Coronary artery (tissue), 2 donors: ENCODE data around the gene PRKCD.

Experiments
- DNase-seq: peaks from one replicate; pipeline ENCODE4 v3.0.0-alpha.2; 2017; ENCODE audit warnings: low spot score
- H3K27ac ChIP-seq, 2 donors: fragments of 200-600 bp; sonication (generic); one replicate each; pipeline ENCODE4 v1.5.1; 2016 to 2019
- H3K4me3 ChIP-seq: fragments of 200-600 bp; sonication (generic); 2 replicates; pipeline ENCODE4 v1.5.1; 2016; ENCODE audit warnings: mild to moderate bottlenecking, moderate library complexity
- TF ChIP-seq, protein P1 (sequence below): fragments of 200-600 bp; sonication (generic); IDR thresholded peaks from one replicate; pipeline ENCODE4 v1.5.1; 2019; ENCODE audit warnings: antibody characterized with exemption

PRKCD gene

DNA sequence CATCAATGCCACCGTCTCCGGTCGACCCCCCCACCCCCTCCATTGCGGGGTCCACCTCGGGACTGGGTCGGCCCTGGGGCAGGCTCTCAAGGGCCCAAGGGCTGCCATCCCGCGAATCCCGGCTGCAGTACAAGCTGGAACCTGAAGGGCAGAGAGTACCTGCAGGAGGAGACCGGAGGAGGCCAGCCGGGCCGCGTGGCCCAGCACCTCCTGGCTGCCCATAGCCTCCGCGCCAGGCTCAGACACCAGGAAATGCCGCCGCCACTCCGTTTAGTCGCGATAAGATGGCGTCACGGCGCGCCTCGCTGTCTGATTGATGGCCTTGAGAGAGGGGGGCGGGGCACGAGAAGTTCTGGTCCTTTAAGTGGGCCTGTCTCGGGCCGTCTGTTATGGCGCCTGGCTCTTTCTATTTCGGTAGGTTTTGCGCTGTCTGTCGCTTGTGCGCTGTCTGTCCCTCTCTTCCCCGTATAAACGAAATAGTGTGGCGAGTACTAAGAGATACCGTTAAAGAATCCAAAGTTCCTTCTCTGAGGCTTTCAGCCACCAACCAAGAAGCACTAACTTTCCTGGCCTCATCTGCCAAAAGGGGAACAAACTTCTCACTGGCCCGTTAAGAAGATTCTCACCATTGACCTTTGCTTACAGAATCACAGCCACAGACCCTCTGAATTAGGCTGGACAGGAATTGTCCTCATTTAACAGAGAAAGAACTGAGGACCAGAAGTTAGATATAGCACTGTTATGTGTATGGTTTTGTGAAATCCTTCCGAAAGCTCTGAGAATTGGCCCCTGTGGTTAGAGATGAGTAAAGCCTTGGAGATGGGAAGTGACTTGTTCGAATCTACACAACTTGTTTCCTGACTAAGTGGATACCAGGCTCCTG lies 30.6 kb upstream of the PRKCD start, which contains the start of gene RFT1:
RFT1 (minus strand) TSS at position 257 of the 883 bp plus-strand sequence; CDS start at position 222, 35 bp downstream.
- TF ChIP-seq, protein P1, sequence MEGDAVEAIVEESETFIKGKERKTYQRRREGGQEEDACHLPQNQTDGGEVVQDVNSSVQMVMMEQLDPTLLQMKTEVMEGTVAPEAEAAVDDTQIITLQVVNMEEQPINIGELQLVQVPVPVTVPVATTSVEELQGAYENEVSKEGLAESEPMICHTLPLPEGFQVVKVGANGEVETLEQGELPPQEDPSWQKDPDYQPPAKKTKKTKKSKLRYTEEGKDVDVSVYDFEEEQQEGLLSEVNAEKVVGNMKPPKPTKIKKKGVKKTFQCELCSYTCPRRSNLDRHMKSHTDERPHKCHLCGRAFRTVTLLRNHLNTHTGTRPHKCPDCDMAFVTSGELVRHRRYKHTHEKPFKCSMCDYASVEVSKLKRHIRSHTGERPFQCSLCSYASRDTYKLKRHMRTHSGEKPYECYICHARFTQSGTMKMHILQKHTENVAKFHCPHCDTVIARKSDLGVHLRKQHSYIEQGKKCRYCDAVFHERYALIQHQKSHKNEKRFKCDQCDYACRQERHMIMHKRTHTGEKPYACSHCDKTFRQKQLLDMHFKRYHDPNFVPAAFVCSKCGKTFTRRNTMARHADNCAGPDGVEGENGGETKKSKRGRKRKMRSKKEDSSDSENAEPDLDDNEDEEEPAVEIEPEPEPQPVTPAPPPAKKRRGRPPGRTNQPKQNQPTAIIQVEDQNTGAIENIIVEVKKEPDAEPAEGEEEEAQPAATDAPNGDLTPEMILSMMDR = no peak
- DNase-seq = peak; percentile 97
- Histone ChIP-seq H3K4me3 (peak within 1 kb of the TSS; percentile 98), H3K27ac (peak within 1 kb of the TSS; percentile 88 to 94)

DNA sequence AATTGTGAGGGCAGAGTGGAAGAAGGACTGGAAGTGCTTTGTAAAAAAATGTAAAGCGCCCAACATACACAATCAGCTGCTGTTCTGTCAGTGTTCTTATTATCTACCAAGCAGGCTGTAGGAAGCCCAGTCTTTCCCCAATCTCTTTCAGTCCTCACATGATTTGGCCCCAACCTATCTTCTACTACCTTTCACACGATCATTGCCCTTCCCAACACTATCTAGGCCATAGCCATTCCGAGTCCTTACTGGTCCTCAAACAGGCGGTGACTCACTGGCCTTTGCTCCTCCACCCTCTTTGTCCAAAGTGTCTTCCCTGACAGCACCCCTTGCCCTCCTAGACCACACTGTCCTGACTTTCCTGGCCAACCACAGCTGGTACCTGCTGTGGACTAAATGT lies 29.9 kb upstream of the PRKCD start:
- Histone ChIP-seq H3K4me3 (peak overlapping the region; percentile 98), H3K27ac (peak overlapping the region; percentile 88 to 94)
- TF ChIP-seq, protein P1 = no peak
- DNase-seq = no peak

DNA sequence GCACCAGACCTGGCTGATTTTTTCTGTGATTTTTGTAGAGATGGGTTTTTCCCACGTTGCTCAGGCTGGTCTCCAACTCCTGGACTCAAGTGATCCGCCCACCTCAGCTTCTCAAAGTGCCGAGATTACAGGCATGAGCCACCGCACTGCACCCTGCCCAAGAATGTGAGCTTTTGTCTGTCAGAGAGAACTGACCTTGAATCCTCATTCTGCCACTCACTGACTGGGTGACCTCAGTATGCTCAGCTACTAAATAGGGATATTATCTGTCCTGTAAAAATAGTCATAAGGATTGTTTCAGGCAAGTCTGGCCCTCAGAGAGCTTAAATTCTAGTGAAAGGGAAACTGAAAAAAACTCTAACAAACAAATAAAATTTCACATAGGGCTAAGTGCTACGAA lies 28.7 kb upstream of the PRKCD start:
- TF ChIP-seq, protein P1 = no peak
- H3K27ac ChIP-seq = no peak overlapping the region
- no peak overlapping the region for H3K4me3 ChIP-seq
- no peak for DNase-seq

DNA sequence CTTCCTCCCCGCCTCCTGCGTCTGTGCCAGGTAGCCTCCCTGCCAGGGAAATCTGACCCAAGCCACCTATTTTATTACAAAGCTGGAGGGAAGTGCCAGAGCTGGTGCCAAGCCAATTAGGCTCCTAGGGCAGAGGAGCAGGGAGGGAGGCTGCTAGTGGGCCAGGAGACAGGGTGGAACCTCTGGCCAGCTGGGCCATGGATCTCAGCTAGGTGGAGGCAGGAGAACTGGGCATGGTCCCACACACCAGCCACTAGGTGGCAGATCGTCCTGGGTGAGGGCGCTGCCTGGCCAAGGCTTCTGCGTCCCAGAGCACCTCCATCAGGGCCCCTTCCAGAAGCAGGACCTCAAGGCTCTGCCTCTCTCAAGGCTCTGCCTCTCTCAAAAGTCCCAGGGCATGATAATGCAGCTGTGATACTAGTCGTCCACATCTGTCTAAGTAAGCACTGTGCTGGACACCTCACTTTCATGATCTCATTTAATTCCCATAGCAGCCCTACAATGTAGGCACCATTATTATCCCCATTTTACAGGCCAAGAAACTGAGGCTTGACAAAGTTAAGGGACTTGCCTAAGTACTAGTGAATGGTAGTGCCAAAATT lies 26.3 kb upstream of the PRKCD start:
- no peak for DNase-seq
- no peak overlapping the region for H3K27ac ChIP-seq
- TF ChIP-seq, protein P1 = peak; percentile 69
- H3K4me3 ChIP-seq = no peak overlapping the region

DNA sequence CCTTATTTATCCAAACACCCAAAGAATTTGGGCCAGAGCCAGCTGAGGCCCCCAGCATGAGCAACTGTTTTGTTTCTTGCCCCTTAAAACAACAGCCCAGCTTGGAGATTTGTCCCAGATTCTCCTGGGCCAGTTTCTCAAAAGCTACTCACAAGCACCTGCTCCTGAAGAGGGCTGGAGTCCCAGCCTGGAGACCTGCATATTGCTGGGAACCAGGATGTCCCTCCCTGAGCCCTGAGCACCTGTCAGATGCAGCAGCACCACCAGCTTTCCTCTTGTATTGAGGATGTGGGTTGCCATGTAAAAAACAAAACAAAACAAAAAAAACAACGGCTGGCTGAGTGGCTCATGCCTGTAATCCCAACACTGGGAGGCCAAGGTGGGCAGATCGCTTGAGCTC lies 23.8 kb upstream of the PRKCD start:
- no peak for DNase-seq
- Histone ChIP-seq H3K27ac (no peak overlapping the region), H3K4me3 (no peak overlapping the region)
- TF ChIP-seq, protein P1 = no peak

DNA sequence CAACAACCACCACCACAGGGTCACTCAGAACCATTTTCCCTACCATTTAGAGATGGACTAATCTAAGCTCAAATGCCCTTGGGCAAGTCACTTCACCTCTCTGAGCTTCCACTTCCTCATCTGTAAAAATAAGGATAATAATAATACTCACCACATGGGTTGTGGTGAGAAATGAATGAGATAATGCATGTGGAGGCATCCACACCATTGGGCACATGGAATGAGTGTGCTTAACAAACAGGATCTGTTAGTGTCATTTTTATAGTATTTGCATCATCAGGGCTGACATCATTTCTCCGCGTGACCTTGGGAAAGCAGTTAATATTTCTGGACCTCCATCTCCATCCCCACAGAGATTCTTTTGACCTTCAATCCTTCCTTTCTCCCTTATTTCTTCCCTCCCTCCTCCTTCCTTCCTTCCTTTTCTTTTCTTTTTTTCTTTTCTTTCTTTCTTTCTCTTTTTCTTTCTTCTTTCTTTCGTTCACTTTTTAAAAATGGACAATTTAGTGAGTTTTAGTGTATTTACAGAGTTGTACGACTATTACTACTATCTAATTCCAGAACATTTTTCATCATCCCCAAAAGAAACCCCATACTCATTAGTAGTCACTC lies 23.1 kb upstream of the PRKCD start:
- H3K4me3 ChIP-seq = no peak overlapping the region
- H3K27ac ChIP-seq = no peak overlapping the region
- DNase-seq = no peak
- TF ChIP-seq, protein P1 = no peak
